ENCODE measurements around the gene ZAP70.
A peak's percentile ranks its signal among the peaks of the same experiment; 100 is the strongest.

Gene ZAP70

DNA sequence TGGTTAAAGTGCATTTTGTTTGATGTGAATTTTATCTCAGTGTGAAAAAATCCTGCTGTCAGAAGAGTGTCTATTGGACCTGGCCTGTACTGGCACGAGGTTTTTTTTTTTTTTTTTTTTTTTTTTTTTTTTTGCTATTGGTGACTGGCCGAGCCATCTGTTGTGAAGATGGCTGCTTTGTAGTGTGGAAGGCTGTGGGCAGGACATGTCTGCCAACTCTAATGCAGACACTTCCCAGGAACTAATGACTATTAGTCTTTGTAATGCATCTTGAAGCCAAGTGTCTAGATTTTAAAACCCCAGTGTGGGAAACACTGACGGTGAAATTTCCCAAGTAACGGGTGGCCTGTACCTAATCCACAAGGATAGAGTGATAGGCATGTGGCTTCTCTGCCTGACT lies 34.3 kb downstream of the ZAP70 start:
- no peak for DNase-seq (ENCODE audit: low spot score)
- FAIRE-seq: no peak

DNA sequence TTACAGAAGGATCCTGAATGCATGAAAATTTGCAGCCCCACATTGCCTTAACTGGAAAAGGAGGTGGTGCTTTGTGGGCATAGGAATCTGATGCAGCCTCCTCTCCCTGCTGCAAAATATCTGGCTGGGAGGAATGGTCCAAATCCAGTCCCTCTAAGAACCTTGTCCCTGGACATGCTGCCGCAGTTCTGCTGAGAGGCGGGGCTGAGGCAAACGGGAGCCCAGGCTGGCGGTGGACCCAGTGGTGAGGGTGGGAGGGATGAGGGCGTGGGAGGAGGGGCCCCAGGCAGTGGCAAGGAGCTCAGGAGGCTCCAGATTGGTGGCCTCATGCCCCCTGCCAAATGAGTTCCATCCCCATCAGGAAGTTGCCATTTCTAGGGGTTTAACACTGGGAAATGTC lies 36.2 kb downstream of the ZAP70 start:
- no peak for DNase-seq (ENCODE audit: low spot score)
- no peak for FAIRE-seq

DNA sequence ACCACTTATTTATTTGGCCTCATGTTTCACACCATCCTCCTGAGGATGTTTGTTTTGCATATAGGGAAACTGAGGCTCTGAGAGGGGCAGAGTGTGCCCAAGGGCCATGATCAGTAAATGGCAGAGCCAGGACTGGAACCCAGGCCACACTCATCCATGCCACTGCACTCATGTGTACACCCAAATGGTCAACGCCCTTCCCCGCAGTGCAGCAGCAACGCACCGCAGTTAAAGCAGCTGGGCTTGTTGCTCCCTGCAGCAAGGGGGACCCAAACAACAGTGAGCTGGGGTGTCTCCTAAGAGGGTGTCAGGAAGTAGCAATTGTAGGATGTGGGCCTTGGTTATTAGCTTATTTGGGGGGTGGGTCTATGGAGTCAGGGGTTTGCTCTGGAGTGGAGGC lies 36.6 kb downstream of the ZAP70 start:
- no peak for DNase-seq (ENCODE audit: low spot score)
- FAIRE-seq: no peak

DNA sequence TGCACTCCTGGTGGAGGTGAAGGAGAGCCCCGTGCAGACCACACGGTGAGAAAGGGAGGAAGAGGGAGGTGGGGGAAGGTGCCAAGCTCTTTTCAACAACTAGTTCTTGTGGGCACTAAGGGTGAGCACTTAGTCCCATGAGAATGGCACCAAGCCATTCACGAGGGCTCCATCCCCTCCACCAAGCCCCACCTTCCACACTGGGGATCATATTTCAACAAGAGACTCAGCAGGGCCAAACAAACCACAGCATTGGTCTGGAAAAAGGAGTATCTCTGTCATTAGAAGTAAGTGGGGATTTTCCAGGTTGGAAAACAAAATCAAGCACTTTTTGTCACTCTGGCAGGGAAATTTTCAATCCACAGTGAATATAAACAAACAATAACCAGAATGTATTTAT lies 38.4 kb downstream of the ZAP70 start:
- DNase-seq (ENCODE audit: low spot score) (no peak), FAIRE-seq (no peak)

DNA sequence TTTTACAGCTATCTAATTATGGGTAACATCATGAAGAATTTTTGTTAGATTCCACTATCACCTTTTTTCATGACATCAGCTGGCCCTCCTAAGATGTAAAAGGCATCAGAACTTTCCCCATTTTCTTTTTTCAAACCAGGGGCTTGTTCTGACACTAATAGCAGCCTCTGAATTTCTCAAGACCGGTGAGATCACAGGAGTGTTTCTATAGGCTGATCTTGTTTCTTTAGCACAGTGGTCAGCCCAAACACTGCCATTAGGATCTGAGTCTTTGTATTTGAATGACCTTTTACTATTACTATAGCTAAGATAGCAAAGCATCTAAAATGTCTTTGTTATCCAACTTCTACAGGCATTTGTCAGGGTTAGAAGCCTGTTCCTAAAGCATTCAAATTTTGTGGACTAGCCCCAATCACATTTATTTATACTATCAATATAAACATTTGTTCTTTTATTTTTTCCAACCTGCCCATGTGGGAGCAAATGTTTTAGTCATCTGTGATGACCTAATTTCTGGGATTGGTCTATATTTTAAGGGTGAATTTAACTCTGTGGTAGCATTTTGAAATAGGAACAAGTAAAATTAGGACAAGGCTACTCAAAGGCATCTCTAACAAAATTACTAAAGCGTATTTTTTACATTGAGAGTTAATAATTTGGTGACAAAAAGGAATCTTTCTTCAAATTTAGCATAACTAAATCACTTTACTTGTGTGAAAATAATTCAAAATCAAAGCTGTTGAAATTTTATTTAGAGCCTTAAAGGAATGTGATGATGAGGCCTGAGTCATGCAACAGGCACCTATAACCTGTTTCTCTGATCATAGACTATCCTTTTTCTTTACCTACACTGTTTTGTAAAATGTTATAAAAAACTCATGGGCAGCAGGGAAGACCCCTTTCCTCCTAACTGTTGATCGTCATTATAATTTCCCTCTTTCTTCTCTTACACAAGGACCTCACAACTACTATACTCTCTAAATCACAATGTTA lies 39.3 kb downstream of the ZAP70 start:
- no peak for FAIRE-seq

DNA sequence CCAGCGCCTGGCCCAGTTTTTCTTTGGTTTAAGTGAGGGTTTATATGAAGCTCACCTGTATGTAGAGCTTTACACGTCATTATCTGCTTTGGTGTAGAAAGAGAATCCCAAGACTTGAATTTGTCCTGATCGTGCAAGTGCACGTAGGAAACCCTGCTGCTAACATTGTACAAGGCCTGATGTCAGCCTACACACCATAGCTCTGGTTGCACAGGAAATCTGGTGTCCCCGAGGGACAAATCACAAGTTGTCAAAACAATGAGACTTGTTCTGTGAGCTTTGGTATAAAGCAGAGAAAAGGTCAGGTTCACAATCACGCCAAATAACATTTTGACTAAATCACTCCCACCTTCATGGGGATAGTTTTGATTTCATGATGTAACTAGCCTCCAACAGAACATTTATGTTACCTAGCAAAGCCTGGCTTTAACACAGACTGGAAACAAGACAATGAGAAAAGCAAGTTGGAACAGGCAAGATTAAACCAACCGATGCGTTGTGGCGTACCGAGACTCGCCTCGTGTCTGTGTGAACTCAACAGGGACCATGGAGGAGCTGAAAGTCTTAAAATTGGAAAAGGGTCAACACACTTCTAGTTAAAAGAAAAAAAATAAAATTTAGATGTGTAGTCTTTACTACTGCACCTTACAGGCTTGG lies 41.4 kb downstream of the ZAP70 start:
- peak; percentile 48 for FAIRE-seq

More for the DNA sequence above, 39.3 kb downstream of the ZAP70 start:
- no peak for DNase-seq (ENCODE audit: low spot score)

DNA sequence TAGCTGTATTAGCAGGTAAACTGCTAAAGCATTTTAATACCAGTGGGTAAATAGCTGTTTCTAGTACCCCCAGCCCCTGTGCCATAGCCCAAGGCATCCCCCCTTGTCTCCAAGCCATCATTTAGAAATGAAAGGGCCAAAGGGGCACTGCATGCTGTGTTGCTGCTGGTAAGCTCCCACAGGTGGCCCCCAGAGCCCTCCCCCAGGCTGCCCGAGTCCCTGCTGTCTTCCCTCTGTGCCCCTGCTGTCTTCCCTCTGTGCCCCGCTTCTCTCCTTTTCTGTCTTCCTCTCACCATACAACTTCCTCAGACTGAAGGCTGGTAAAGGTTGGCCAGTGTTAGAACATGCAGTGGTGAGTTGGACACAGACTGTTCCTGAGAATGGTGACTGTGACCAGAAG lies 42.1 kb downstream of the ZAP70 start:
- no peak for DNase-seq (ENCODE audit: low spot score)
- no peak for FAIRE-seq

More for the DNA sequence above, 41.4 kb downstream of the ZAP70 start:
- DNase-seq (ENCODE audit: low spot score): no peak

DNA sequence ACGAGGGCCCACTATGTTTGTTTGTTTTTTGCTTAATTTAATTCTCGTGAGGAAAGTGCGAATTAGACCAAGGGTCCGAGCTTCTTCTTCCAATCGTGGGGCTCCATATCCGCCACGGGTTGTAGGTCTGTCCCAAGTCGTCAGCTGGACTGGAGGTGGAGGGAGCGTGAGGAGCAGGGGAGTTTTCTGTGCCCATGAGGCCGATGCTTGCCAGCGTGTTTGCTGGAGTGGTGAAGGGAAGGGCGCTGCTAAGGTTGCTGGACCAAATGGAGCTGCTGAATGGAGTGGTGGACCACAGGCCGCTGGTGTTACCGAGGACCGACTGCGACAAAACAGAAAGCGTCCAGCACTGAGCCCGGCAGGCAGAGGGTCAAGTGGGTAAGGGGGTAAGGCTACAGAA lies 43.7 kb downstream of the ZAP70 start:
- DNase-seq (ENCODE audit: low spot score) (no peak), FAIRE-seq (no peak)

DNA sequence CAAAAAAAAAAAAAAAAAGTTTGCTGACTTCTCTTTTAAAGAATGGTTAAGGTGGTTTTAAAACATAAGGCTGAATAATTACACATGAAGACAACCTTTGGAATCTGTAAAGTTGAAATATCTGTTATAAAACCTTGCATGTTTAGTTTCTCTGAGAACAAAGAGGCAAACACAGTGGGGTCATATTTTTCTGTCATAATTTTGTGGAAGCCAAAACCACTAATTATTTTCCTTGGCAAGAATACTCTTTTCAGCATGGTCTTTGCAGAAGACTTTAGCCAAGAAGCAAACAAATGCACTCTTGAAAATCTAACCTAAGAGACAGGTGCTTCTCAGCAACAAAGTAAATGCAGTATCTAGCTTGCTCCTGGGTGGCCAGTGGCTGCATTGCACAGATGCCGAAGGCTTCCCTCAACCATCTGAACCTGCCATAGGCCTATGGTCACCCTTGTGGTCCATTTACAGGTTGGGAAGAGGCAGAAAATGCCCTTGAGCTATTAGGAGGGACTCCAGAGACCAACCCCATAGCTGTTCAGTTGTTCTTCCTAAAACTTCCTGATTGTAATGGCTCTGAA lies 44.8 kb downstream of the ZAP70 start:
- DNase-seq (ENCODE audit: low spot score) (no peak), FAIRE-seq (no peak)

DNA sequence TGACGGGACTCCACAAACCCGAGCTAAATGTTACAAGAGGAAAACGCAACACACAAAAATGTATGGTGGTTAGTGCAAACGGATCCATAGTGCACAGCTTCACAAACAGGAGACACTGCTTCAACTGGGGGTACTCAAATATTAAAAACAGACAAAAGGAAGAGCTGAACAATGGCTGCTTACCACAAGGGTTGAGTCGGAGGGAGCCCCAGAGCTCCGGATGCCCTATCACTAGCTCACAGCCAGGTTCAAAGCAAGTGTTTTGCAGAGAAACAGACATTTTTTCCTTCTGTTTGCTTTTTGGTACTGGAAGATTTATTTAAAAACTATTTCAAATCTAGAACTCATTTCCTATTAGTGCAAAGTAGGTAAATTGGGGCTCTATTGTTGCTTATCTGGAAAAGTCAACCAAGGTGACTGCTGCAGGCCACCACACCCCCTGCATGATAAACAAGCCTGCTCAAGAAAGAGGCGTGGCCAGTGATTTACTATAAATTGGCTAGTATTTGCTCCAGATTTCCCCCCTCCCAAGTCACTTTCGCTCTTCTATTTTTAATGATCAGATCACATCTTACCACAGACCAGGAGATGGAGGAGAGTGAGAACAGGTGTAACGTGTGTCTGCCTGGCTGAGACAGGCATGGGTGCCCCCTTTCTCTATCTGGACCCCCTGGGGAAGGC lies 46.5 kb downstream of the ZAP70 start:
- DNase-seq (ENCODE audit: low spot score): no peak

DNA sequence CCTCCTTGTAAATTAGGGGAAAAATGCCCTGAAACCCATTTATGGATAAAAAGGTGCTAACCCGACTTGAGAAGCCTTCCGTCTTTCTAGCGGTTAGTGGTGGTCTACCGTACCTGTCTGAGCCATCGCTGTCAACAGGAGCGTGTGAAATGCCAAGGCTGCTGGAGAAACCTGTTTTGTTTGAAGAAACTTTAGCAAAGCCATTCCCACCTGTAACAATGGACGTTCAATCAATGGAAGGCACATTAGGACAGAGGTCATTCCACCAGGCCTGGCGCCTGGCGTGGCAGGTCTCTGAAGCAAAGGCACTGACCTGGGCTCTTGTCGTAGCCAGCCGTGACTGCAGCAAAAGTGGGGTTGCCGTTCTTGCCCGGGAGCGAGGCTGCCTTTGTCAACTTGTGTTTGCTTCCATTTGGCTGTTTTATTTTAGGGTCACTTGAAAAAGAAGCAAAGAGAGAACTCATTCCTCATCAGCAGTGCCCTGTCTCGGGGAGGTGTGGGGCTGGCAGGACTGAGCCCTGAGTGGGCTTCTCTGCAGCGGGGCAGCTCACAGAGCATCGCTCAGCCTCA lies 47.2 kb downstream of the ZAP70 start:
- FAIRE-seq: no peak
- DNase-seq (ENCODE audit: low spot score): no peak

More for the DNA sequence above, 46.5 kb downstream of the ZAP70 start:
- no peak for FAIRE-seq

DNA sequence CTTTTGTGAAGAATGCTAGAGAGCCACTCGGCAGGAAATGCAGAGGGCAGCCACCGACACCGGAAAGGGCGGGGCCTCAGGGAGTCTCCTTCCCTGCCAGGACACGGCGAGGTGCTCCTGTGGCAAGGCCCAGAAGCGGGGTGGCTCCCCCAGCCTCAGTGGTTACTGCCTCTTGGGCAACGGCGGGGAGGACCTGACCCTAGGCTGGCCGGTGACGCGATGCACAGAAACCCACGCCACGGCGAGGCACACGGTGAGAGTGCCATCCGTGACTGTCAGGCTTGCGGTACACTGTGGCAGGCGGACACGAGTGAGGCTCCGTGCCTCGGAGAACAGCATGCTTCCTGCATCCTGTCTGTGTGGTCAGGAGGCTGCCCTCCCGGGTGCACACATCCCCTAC lies 47.8 kb downstream of the ZAP70 start:
- no peak for DNase-seq (ENCODE audit: low spot score)
- FAIRE-seq: no peak

DNA sequence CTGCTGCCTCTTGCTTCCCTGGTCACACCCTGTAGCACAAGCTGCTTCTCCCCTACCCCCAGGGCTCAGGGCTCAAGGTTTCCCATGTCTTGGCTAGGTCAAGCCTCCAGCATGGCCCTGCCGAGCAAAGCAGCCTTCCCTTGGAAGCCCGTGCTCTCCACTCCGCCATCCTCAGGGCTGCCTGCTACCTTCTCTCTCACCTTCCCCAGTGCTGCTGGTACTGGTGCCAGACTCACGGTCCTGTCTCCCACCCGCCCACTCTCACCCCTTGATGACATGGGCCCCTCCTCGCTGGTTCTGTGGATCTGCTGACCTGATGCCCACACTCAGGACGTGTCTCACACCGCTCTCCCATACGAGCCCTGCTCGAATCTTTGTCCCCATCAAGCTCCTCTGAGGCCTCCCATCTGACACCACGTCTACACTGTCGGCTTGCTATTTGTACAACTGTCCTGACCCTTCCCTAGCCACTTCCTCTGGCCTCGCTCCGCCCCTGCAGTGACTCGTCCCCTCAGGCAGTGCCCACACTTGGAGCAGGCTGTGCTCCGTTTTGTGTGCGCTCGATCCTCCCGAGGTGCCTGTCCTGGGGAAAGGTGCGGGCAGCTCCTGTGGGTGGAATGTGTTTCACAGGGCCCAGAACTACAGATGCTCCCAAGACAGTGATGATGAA lies 49.9 kb downstream of the ZAP70 start:
- FAIRE-seq: peak; percentile 88
- DNase-seq (ENCODE audit: low spot score): no peak

DNA sequence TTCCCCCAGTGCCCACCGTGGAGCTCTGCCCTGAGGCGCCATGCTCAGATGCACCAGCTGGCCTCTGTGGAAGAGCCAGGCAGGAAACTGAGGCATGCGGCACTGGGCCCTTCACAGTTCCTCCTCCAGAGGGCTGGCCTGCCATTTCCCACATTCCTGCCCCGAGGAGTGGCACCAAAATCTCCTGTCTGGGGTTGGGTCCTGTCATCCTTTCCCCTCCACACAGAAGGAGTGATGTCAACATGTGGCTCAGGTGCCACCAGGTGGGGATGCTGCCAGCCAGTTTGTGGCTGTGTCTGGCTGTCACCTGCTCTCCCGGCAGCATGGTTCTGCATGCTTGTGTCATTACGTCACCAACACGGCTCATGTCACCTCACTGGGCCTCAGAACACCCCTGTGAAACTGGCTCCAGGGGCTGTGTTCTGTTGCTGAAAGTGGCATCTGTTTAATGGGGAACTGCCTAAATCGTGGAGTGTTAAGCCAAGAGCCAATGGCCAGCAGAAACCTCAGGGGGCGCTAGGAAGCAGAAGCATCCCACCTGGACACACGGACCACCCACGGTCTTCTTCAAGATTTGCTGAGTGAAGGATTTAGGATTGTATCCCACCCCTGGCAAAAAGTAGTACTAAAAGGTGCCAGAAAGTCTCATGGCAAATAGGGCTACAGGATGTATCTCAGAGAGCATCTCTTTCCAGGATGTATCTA lies 51.3 kb downstream of the ZAP70 start:
- FAIRE-seq: peak; percentile 89

DNA sequence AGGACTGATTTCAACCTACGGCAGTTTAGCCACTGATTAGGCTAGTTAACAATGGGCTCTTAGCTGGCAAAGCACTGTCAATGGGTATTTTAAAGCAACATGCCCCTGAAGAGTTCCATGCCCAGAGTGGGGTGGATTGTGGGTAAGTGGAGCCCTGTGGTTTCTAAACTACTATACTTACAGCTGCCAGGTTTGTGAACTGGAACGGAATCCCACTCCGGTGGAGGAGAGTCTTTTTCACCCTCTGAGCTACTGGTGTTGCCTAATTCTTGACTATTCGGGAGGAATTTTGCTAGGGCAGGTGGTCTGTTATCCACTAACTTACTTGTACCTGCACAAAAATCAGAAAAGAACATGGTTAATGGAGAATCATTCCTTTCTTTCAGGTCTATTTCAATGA lies 52.6 kb downstream of the ZAP70 start:
- DNase-seq (ENCODE audit: low spot score) (no peak), FAIRE-seq (no peak)

More for the DNA sequence above, 51.3 kb downstream of the ZAP70 start:
- DNase-seq (ENCODE audit: low spot score): no peak

DNA sequence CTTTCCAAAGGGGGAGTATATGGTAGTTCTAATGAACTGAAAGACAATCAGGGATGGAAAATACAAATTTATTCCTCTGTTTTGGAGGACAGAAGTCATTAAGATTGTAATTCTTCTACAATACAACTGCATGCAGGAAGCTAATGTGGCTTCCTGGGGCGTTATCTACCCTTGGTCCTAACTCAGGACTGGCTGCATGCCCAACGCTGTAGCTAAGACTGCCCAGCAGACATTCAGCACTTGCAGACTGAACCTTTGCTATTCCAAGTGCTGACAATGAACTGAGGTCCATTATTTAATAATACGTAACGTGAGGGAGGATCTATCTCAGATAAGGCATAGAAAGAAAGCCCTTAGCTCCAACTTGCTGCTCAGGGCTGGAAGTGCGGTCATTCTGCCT lies 53.2 kb downstream of the ZAP70 start:
- FAIRE-seq: no peak
- DNase-seq (ENCODE audit: low spot score): no peak

DNA sequence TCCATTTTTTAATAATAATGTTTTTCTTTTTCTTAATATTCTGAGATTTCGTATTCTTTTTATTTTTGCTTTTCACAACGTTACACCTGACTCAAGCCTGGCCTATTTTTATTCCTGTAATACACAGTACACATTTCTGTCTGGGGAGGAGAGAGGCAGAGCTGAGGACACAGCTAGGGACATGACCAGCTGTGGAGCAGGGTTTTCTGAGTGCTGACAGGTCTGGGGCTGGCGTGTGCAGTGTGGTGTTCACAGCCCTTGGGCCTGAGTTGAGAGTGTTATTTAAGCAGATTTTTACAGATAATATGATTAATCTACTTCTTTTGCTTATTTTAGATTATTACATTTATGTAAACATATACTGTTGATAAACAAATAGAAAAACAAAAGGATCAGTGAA lies 55.9 kb downstream of the ZAP70 start:
- FAIRE-seq: no peak

DNA sequence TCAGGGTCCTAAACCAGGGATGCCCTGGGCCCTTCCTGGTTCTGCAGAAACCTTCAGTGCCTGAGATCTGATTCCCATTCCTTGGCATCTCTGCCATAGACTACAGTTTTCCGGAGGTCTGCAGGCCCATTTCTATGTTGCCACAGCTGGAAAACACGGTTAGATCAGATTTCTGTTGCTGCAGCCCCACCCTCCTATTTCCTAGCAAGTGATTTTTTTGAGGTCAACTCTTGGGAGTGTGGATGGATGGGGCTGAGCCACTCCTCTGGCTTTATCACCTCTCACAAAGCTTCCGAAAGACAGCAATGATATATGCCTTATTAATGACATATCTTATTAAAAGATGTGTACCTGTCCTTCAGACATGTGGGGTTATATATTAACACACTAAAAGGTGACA lies 56.3 kb downstream of the ZAP70 start:
- DNase-seq (ENCODE audit: low spot score): no peak
- FAIRE-seq: no peak

More for the DNA sequence above, 55.9 kb downstream of the ZAP70 start:
- DNase-seq (ENCODE audit: low spot score): no peak

DNA sequence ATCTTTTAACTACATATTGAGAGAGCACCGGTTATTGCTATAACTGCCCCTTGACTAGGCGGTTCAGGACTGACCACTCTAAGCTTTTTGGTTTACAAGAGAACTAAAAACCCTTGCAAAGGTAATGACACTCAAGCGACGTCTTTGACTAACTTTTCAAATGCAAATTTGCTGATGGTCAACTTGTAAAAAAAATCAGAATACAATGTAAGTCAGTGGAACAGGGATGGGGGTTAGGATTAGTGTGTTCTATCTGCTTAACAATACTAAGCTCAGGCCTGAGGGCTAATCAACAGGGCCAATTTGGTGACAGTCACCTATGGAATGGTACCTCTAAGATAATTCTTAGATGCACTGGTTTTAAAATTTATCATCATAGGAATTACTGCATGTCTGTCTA lies 57.1 kb downstream of the ZAP70 start:
- FAIRE-seq: no peak
- DNase-seq (ENCODE audit: low spot score): no peak

DNA sequence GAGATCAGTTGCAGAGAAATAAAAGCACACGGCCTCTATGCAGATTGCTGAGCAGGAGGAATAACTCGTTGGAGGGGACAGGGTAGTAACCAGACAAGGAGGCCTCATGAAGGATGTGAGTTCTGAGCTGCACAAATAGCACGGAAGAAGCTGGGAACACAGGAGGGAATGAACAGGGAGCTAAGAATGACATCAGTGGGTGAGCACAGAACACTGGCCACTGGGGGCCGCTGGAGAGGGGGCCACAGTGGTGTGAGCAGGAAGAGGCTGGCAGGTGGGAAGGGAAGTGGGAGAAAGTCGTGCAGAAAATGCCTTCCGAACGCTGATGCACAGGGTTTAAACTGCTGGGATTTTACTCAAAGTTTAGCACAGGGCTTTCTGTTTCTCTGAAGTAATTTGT lies 61.0 kb downstream of the ZAP70 start:
- FAIRE-seq: peak; percentile 69
- DNase-seq (ENCODE audit: low spot score): peak; percentile 57
